SK-N-MC (cell line): ENCODE measurements around the gene PPARA.

ENCODE experiments used
- EZH2 ChIP-seq: fragments of 200-600 bp; sonication (generic); IDR thresholded peaks from one replicate; pipeline ENCODE4 v1.6.1; 2017; ENCODE audit warnings: antibody characterized with exemption
- FOXP2 ChIP-seq: optimal IDR thresholded peaks from 2 replicates; pipeline ENCODE3; 2011; ENCODE audit warnings: mild to moderate bottlenecking, moderate library complexity; ENCODE audit not compliant: insufficient read depth; ENCODE audit errors: extremely low read length, control extremely low read depth
- POLR2AphosphoS5 ChIP-seq: IDR thresholded peaks from 2 replicates; pipeline ENCODE4 v1.6.1; 2012; ENCODE audit warnings: mild to moderate bottlenecking, low read depth, low read length, borderline replicate concordance

- TF ChIP-seq POLR2AphosphoS5 (no peak), EZH2 (no peak), FOXP2 (no peak)
Measured at GRCh38 chr22:46274381-46274780, 124.1 kb downstream of the PPARA start.
